IMR-90 (cell line): Measurements from ENCODE around the gene PRLR. TPM values are rescaled to one million over a fixed set of nuclear protein-coding genes. Genes with fewer than 3 reads are reported as not detected.

ENCODE experiments used
- ATAC-seq: fragments of 200-7000 bp; cut with Tn5 transposase; 2 replicates; pipeline ENCODE4 v1.9.1; 2020; ENCODE audit warnings: low read depth, mild to moderate bottlenecking, moderate library complexity
- BruUV-seq: library from RNA; stranded (reverse); fragments of 400-500 nt; replicated peaks from 2 replicates; lab custom pipeline; 2021; lab: Mats Ljungman, UMichigan
- CTCF ChIA-PET: fragments of 300-600 bp; formaldehyde crosslinking; extraction: SDS; loops from one replicate; lab custom pipeline; 2021; ENCODE audit warnings: antibody characterized with exemption; lab: Yijun Ruan, JAX
- POLR2A ChIA-PET: fragments of 300-600 bp; sonication (Branson Sonifier 250); formaldehyde crosslinking; loops from one replicate; lab custom pipeline; 2022; ENCODE audit warnings: antibody characterized with exemption; ENCODE audit not compliant: unreplicated experiment; lab: Charles Lee
- DNase-seq: peaks from one replicate; pipeline ENCODE4 v3.0.0; 2013
- H2AFZ ChIP-seq: replicated peaks from 2 replicates; pipeline ENCODE3; 2013; ENCODE audit warnings: low read length, mild to moderate bottlenecking; ENCODE audit not compliant: poor library complexity
- H2AK5ac ChIP-seq: 2 replicates; pipeline ENCODE4 v1.6.1; 2013; ENCODE audit warnings: low read depth, low read length, inconsistent platforms
- H2AK9ac ChIP-seq: replicated peaks from 2 replicates; pipeline ENCODE3; 2013; ENCODE audit warnings: mild to moderate bottlenecking, low read depth, low read length, moderate library complexity; ENCODE audit not compliant: poor library complexity
- H2BK120ac ChIP-seq: 2 replicates; pipeline ENCODE4 v1.6.1; 2013; ENCODE audit warnings: low read depth, low read length, inconsistent platforms
- H2BK15ac ChIP-seq: 3 replicates; pipeline ENCODE4 v1.6.1; 2013; ENCODE audit warnings: low read depth, low read length, inconsistent platforms
- H2BK20ac ChIP-seq: 2 replicates; pipeline ENCODE4 v1.6.1; 2013; ENCODE audit warnings: low read depth, mild to moderate bottlenecking, inconsistent platforms, low read length, moderate library complexity
- H2BK5ac ChIP-seq: 2 replicates; pipeline ENCODE4 v1.6.1; 2013; ENCODE audit warnings: mild to moderate bottlenecking, low read depth, low read length, inconsistent platforms; ENCODE audit not compliant: poor library complexity, severe bottlenecking
- H3K14ac ChIP-seq: replicated peaks from 2 replicates; pipeline ENCODE4 v1.6.1; 2013; ENCODE audit warnings: low read depth, low read length, inconsistent platforms
- H3K18ac ChIP-seq: 2 replicates; pipeline ENCODE4 v1.6.1; 2013; ENCODE audit warnings: low read depth, low read length, control low read depth
- H3K23ac ChIP-seq: 2 replicates; pipeline ENCODE4 v1.6.1; 2013; ENCODE audit warnings: low read depth, low read length, inconsistent platforms
- H3K27ac ChIP-seq: 2 replicates; pipeline ENCODE4 v1.5.1; 2013; ENCODE audit warnings: mild to moderate bottlenecking, control low read depth, low read length; ENCODE audit not compliant: insufficient read depth
- H3K27me3 ChIP-seq: 2 replicates; pipeline ENCODE4 v1.6.1; 2013; ENCODE audit warnings: low read length; ENCODE audit not compliant: control insufficient read depth, insufficient read depth
- H3K36me3 ChIP-seq: 2 replicates; pipeline ENCODE4 v1.6.1; 2013; ENCODE audit warnings: low read length, mixed read lengths; ENCODE audit not compliant: control insufficient read depth, insufficient read depth
- H3K4ac ChIP-seq: 2 replicates; pipeline ENCODE4 v1.6.1; 2013; ENCODE audit warnings: low read depth, low read length, inconsistent platforms
- H3K4me1 ChIP-seq: 2 replicates; pipeline ENCODE4 v1.6.1; 2013; ENCODE audit warnings: low read length, mixed read lengths; ENCODE audit not compliant: control insufficient read depth, insufficient read depth
- H3K4me2 ChIP-seq: 2 replicates; pipeline ENCODE4 v1.6.1; 2013; ENCODE audit warnings: low read depth, mild to moderate bottlenecking, control low read depth, low read length, moderate library complexity
- H3K4me3 ChIP-seq: 2 replicates; pipeline ENCODE4 v1.5.1; 2013; ENCODE audit warnings: low read depth, mild to moderate bottlenecking, control low read depth, low read length, moderate library complexity; ENCODE audit not compliant: insufficient read depth
- H3K56ac ChIP-seq: 2 replicates; pipeline ENCODE4 v1.6.1; 2013; ENCODE audit warnings: low read length, inconsistent platforms; ENCODE audit not compliant: insufficient read depth; ENCODE audit errors: extremely low read depth
- H3K79me1 ChIP-seq, 2 experiments: 2 replicates each; pipeline ENCODE4 v1.6.1; 2013; ENCODE audit warnings: low read length in 2 of 2, inconsistent platforms in 1 of 2, low read depth in 1 of 2
- H3K9ac ChIP-seq: 2 replicates; pipeline ENCODE4 v1.6.1; 2013; ENCODE audit warnings: low read depth, low read length, control low read depth
- H3K9me1 ChIP-seq: 2 replicates; pipeline ENCODE4 v1.6.1; 2013; ENCODE audit warnings: low read length, inconsistent platforms; ENCODE audit not compliant: insufficient read depth
- H3K9me3 ChIP-seq: 2 replicates; pipeline ENCODE4 v1.6.1; 2013; ENCODE audit warnings: low read length; ENCODE audit not compliant: control insufficient read depth, insufficient read depth
- H4K20me1 ChIP-seq: 2 replicates; pipeline ENCODE4 v1.6.1; 2013; ENCODE audit warnings: low read length, inconsistent platforms; ENCODE audit not compliant: insufficient read depth
- H4K5ac ChIP-seq: 2 replicates; pipeline ENCODE4 v1.6.1; 2013; ENCODE audit warnings: mild to moderate bottlenecking, low read depth, low read length, control low read depth
- H4K8ac ChIP-seq, 2 experiments: 2 replicates each; pipeline ENCODE4 v1.6.1; 2013; ENCODE audit warnings: low read depth in 2 of 2, low read length in 2 of 2, control low read depth in 1 of 2, inconsistent platforms in 1 of 2
- H4K91ac ChIP-seq: 2 replicates; pipeline ENCODE4 v1.6.1; 2013; ENCODE audit warnings: low read depth, low read length, inconsistent platforms; ENCODE audit not compliant: insufficient read depth
- CEBPB ChIP-seq: IDR thresholded peaks from 2 replicates; pipeline ENCODE4 v1.6.1; 2012; ENCODE audit warnings: low read depth, low read length, improper control_type of control experiment
- WGBS, 2 experiments: methylation state at CpG; one replicate each; pipeline versions ENCODE4 v1.1.5 to v1.1.7; 2013; ENCODE audit warnings: missing lambda C conversion rate in 2 of 2; ENCODE audit not compliant: insufficient read length in 1 of 2; ENCODE audit errors: extremely low coverage in 2 of 2; 5-methylcytosine and 5-hydroxymethylcytosine counted together
- dilution Hi-C: fragments of 300-500 bp; cut with HindIII; formaldehyde crosslinking; loops from one replicate; pipeline ENCODE4 v1.14.3; 2018; ENCODE audit warnings: low sequenced_read_pairs; ENCODE audit not compliant: unreplicated experiment
- in situ Hi-C: fragments of 300-500 bp; cut with MboI; formaldehyde crosslinking; loops from 3 replicates; pipeline ENCODE4 v1.14.3; 2019; ENCODE audit warnings: low sequenced_read_pairs, inconsistent platforms, mixed read lengths
- intact Hi-C: fragments of 100-400 bp; cut with micrococcal nuclease; formaldehyde crosslinking; loops from 2 replicates; pipeline ENCODE4 v1.10.0; 2022
- polyA plus RNA-seq, 3 experiments: library from polyadenylated mRNA; depleted of rRNA; stranded (reverse); fragments of >200 nt; gene quantifications; 2 replicates each; pipeline ENCODE4 v1.2.3, GENCODE V29; 2012; ENCODE audit warnings: low replicate concordance in 1 of 3
- total RNA-seq: library from RNA; depleted of rRNA; stranded (reverse); fragments of >200 nt; gene quantifications from 2 replicates; pipeline ENCODE4 v1.2.3, GENCODE V29; 2012

Gene PRLR
- total and polyA plus RNA-seq, 2 of the 4 experiments (the other 2 are of a cell fraction): 0.24 to 0.54 TPM

- peak; percentile 76 for ATAC-seq
- H4K5ac ChIP-seq: no peak overlapping the region
- no peak for TF ChIP-seq CEBPB
- no peak overlapping the region for H3K4ac ChIP-seq
- H2BK20ac ChIP-seq: no peak overlapping the region
- no peaks in the 10 kb centered on the region for H3K36me3 ChIP-seq
- H3K9me3 ChIP-seq: no peaks in the 10 kb centered on the region
- no peaks in the 10 kb centered on the region for H3K27me3 ChIP-seq
- H3K23ac ChIP-seq: no peak overlapping the region
- no peak overlapping the region; the same call in 1 of the 2 replicates for H2BK120ac ChIP-seq
- DNase-seq: peak; percentile 59
- peak overlapping the region; percentile 78 for H2BK5ac ChIP-seq
- H3K9me1 ChIP-seq: no peaks in the 10 kb centered on the region
- H2BK15ac ChIP-seq: no peak overlapping the region
- peak overlapping the region; percentile 75; the same call in 1 of the 2 replicates for H4K91ac ChIP-seq
- ChIA-PET CTCF (interaction anchor here (0.7 to 1.2 kb wide), 2 partner anchors 13 to 40 kb away, joined by 3 read pairs; no protein-coding TSS in a partner anchor), POLR2A (no interaction called here)
- peak overlapping the region; percentile 93; the same call in 1 of the 2 replicates for H3K18ac ChIP-seq
- peak overlapping the region; percentile 96; the same call in 1 of the 2 replicates for H3K27ac ChIP-seq
- H3K14ac ChIP-seq: no peak overlapping the region
- H3K4me3 ChIP-seq: no peak overlapping the region
- H3K56ac ChIP-seq: no peak overlapping the region
- dilution Hi-C loops (no loop called here), in situ Hi-C loops (no loop called here), intact Hi-C loops (no loop called here)
- peaks cover 10% of the 10 kb centered on the region for H3K4me1 ChIP-seq
- no peaks in the 10 kb centered on the region for H4K20me1 ChIP-seq
- no TSS peak for BruUV-seq
- no peak overlapping the region; a peak in 1 of 4 replicates for H4K8ac ChIP-seq
- H3K4me2 ChIP-seq: peak overlapping the region; percentile 28
- no peaks in the 10 kb centered on the region for H3K79me1 ChIP-seq
- no peak overlapping the region for H3K9ac ChIP-seq
- WGBS, 2 experiments: no CpG with 5 or more reads among the region's 4 CpGs
- no peak overlapping the region for H2AK5ac ChIP-seq
- no peak overlapping the region for H2AFZ ChIP-seq
- no peak overlapping the region for H2AK9ac ChIP-seq
These were observed 213.9 kb downstream of the PRLR start for GRCh38 chr5:35016174-35017051.
